ENCODE data around the gene OR51F1. TPM values are rescaled to one million over a fixed set of nuclear protein-coding genes. Genes with fewer than 3 reads are reported as not detected.

Gene OR51F1
- total RNA-seq, 2 experiments from 2014 or later: not detected

DNA sequence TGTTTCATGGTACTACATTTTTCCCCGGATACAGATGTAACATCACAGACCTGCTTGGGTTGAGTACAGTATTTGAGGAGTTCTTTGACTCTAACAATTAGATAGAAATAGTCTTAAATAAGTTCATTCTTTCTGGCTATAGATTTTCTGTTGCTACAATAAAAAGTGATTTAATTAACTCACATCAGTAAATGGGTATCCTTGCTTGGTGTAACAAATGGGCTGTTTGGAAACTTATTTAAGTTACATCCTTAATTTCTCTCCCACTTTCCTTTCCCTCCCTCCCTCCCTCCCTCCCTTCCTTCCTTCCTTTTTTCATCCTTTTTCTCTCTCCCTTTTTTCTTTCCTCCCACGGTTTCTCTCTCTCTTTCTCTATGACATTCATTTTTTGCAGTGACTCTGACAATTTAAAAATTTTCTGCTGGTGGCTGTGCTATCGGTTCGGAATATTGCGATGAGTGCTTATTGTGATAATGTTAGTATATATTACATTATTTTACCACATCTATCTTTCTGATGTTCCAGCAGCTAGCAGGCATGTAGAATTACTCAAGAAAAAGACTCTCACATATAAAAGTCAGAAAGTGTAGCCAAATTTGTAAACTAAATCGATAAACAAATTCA, 3.2 kb downstream of the OR51F1 start:
- CTCF ChIA-PET (ENCODE audit: unreplicated experiment): no interaction called here
- no peak for DNase-seq (ENCODE audit: low spot score)
- Histone ChIP-seq H3K4me3 (ENCODE audit: low read depth, low read length, poor library complexity, severe bottlenecking) (no peak overlapping the region), H3K4me1 (ENCODE audit: insufficient read depth, low read length, poor library complexity, severe bottlenecking) (no peaks in the 10 kb centered on the region), H3K9me3 (ENCODE audit: low read length) (no peaks in the 10 kb centered on the region), H2AFZ (ENCODE audit: low read length) (no peak overlapping the region), H3K4me2 (ENCODE audit: low read length) (no peak overlapping the region), H3K9me2 (ENCODE audit: insufficient read depth, low read length) (0 out of 2 replicates have a peak, but pooled peaks cover 3% of the 10 kb centered on the region), H3K79me2 (ENCODE audit: insufficient read depth, low read depth, low read length) (no peaks in the 10 kb centered on the region), H3K36me3 (ENCODE audit: insufficient read depth, low read length) (no peaks in the 10 kb centered on the region), H3K27ac (ENCODE audit: low read depth, low read length, poor library complexity, severe bottlenecking) (no peak overlapping the region), H4K20me1 (ENCODE audit: insufficient read depth, low read length) (no peaks in the 10 kb centered on the region)
- intact Hi-C loops (cut with micrococcal nuclease; ENCODE audit: unreplicated experiment): no loop called here
- TF ChIP-seq, protein P1, sequence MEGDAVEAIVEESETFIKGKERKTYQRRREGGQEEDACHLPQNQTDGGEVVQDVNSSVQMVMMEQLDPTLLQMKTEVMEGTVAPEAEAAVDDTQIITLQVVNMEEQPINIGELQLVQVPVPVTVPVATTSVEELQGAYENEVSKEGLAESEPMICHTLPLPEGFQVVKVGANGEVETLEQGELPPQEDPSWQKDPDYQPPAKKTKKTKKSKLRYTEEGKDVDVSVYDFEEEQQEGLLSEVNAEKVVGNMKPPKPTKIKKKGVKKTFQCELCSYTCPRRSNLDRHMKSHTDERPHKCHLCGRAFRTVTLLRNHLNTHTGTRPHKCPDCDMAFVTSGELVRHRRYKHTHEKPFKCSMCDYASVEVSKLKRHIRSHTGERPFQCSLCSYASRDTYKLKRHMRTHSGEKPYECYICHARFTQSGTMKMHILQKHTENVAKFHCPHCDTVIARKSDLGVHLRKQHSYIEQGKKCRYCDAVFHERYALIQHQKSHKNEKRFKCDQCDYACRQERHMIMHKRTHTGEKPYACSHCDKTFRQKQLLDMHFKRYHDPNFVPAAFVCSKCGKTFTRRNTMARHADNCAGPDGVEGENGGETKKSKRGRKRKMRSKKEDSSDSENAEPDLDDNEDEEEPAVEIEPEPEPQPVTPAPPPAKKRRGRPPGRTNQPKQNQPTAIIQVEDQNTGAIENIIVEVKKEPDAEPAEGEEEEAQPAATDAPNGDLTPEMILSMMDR (conservative IDR thresholded peaks at IDR 0.05; ENCODE audit: low read length): no peak
- no peak for TF ChIP-seq EZH2phosphoT487 (IDR thresholded peaks at IDR 0.05; ENCODE audit: borderline replicate concordance, low read depth, low read length)
- POLR2A ChIA-PET: no interaction called here
- no TSS peak for BruUV-seq (replicated peaks)

- H3K4me1 ChIP-seq (ENCODE audit: insufficient read depth, low read length, poor library complexity, severe bottlenecking): no peaks in the 10 kb centered on the region
- H3K27ac ChIP-seq (ENCODE audit: low read depth, low read length, poor library complexity, severe bottlenecking): no peak overlapping the region
- H3K79me2 ChIP-seq (ENCODE audit: insufficient read depth, low read depth, low read length): no peaks in the 10 kb centered on the region
- H4K20me1 ChIP-seq (ENCODE audit: insufficient read depth, low read length): no peaks in the 10 kb centered on the region
- BruUV-seq (replicated peaks): no TSS peak
- H3K9me2 ChIP-seq (ENCODE audit: insufficient read depth, low read length): no peaks in the 10 kb centered on the region
- TF ChIP-seq, protein P1 (conservative IDR thresholded peaks at IDR 0.05; ENCODE audit: low read length): no peak
- no peak for TF ChIP-seq EZH2phosphoT487 (IDR thresholded peaks at IDR 0.05; ENCODE audit: borderline replicate concordance, low read depth, low read length)
- H2AFZ ChIP-seq (ENCODE audit: low read length): no peak overlapping the region
- DNase-seq (ENCODE audit: low spot score): no peak
- intact Hi-C loops (cut with micrococcal nuclease; ENCODE audit: unreplicated experiment): no loop called here
- no peaks in the 10 kb centered on the region for H3K36me3 ChIP-seq (ENCODE audit: insufficient read depth, low read length)
- no peak overlapping the region for H3K4me2 ChIP-seq (ENCODE audit: low read length)
- H3K9me3 ChIP-seq (ENCODE audit: low read length): no peaks in the 10 kb centered on the region
- ChIA-PET POLR2A (no interaction called here), CTCF (ENCODE audit: unreplicated experiment) (no interaction called here)
- H3K4me3 ChIP-seq (ENCODE audit: low read depth, low read length, poor library complexity, severe bottlenecking): no peak overlapping the region
Measured at GRCh38 chr11:4763096-4763495, 6.6 kb downstream of the OR51F1 start.

- Histone ChIP-seq H3K4me1 (ENCODE audit: insufficient read depth, low read length, poor library complexity, severe bottlenecking) (no peaks in the 10 kb centered on the region), H3K9me3 (ENCODE audit: low read length) (no peaks in the 10 kb centered on the region), H3K27ac (ENCODE audit: low read depth, low read length, poor library complexity, severe bottlenecking) (no peak overlapping the region), H3K79me2 (ENCODE audit: insufficient read depth, low read depth, low read length) (no peaks in the 10 kb centered on the region), H4K20me1 (ENCODE audit: insufficient read depth, low read length) (no peaks in the 10 kb centered on the region), H3K9me2 (ENCODE audit: insufficient read depth, low read length) (no peaks in the 10 kb centered on the region), H3K36me3 (ENCODE audit: insufficient read depth, low read length) (no peaks in the 10 kb centered on the region), H3K4me2 (ENCODE audit: low read length) (no peak overlapping the region), H2AFZ (ENCODE audit: low read length) (no peak overlapping the region), H3K4me3 (ENCODE audit: low read depth, low read length, poor library complexity, severe bottlenecking) (no peak overlapping the region)
- TF ChIP-seq EZH2phosphoT487 (IDR thresholded peaks at IDR 0.05; ENCODE audit: borderline replicate concordance, low read depth, low read length): no peak
- TF ChIP-seq, protein P1 (conservative IDR thresholded peaks at IDR 0.05; ENCODE audit: low read length): no peak
- CTCF ChIA-PET (ENCODE audit: unreplicated experiment): no interaction called here
- POLR2A ChIA-PET: no interaction called here
- intact Hi-C loops (cut with micrococcal nuclease; ENCODE audit: unreplicated experiment): no loop called here
- BruUV-seq (replicated peaks): no TSS peak
- no peak for DNase-seq (ENCODE audit: low spot score)
Measured at GRCh38 chr11:4751201-4751600, 18.5 kb downstream of the OR51F1 start.

Data from OCI-LY7 (cell line).